ENCODE data around the gene TIPIN.
"Not testable (repeated sequence)": the region's sequence is repeated elsewhere in the genome, so short reads cannot be mapped to it uniquely, and the experiment has no call there.

TIPIN gene

GRCh38 chr15:66394915-66395314 is 38.4 kb upstream of the TIPIN start:
- Histone ChIP-seq H3K36me3 (ENCODE audit: control insufficient read depth in 2 of 2, insufficient read depth in 2 of 2, low read length in 2 of 2) (no peaks in the 10 kb centered on the region), H3K27me3 (ENCODE audit: control insufficient read depth in 1 of 2, insufficient read depth in 2 of 2, low read length in 2 of 2) (no peaks in the 10 kb centered on the region), H3K27ac (ENCODE audit: low read length) (no peak overlapping the region), H3K9me3 (ENCODE audit: control insufficient read depth in 2 of 2, low read length in 2 of 2) (no peaks in the 10 kb centered on the region), H3K4me3 (ENCODE audit: low read length in 2 of 2) (no peak overlapping the region), H3K9ac (ENCODE audit: low read length in 2 of 2) (no peak overlapping the region), H3K4me1 (ENCODE audit: control insufficient read depth, insufficient read depth, low read length) (peaks cover 3% of the 10 kb centered on the region)

- Histone ChIP-seq H3K36me3 (ENCODE audit: control insufficient read depth in 2 of 2, insufficient read depth in 2 of 2, low read length in 2 of 2) (no peaks in the 10 kb centered on the region), H3K9ac (ENCODE audit: low read length in 2 of 2) (no peak overlapping the region), H3K9me3 (ENCODE audit: control insufficient read depth in 2 of 2, low read length in 2 of 2) (no peaks in the 10 kb centered on the region), H3K4me1 (ENCODE audit: control insufficient read depth, insufficient read depth, low read length) (peaks cover 3% of the 10 kb centered on the region), H3K27ac (ENCODE audit: low read length) (no peak overlapping the region), H3K4me3 (ENCODE audit: low read length in 2 of 2) (no peak overlapping the region), H3K27me3 (ENCODE audit: control insufficient read depth in 1 of 2, insufficient read depth in 2 of 2, low read length in 2 of 2) (no peaks in the 10 kb centered on the region)
Observed at GRCh38 chr15:66394472-66394871, 38.0 kb upstream of the TIPIN start.

GRCh38 chr15:66393037-66393436 is 36.6 kb upstream of the TIPIN start:
- not testable (repeated sequence) for H3K4me3 ChIP-seq (ENCODE audit: low read length in 2 of 2); H3K9me3 ChIP-seq (ENCODE audit: control insufficient read depth in 2 of 2, low read length in 2 of 2); H3K9ac ChIP-seq (ENCODE audit: low read length in 2 of 2); H3K36me3 ChIP-seq (ENCODE audit: control insufficient read depth in 2 of 2, insufficient read depth in 2 of 2, low read length in 2 of 2); H3K27ac ChIP-seq (ENCODE audit: low read length); H3K27me3 ChIP-seq (ENCODE audit: control insufficient read depth in 1 of 2, insufficient read depth in 2 of 2, low read length in 2 of 2); H3K4me1 ChIP-seq (ENCODE audit: control insufficient read depth, insufficient read depth, low read length)

- H3K4me1 ChIP-seq (ENCODE audit: control insufficient read depth, insufficient read depth, low read length), result peaks cover 17% of the 10 kb centered on the region
- no peaks in the 10 kb centered on the region for H3K27me3 ChIP-seq (ENCODE audit: control insufficient read depth in 1 of 2, insufficient read depth in 2 of 2, low read length in 2 of 2)
- no peak overlapping the region for H3K4me3 ChIP-seq (ENCODE audit: low read length in 2 of 2)
- no peak overlapping the region for H3K9ac ChIP-seq (ENCODE audit: low read length in 2 of 2)
- H3K36me3 ChIP-seq (ENCODE audit: control insufficient read depth in 2 of 2, insufficient read depth in 2 of 2, low read length in 2 of 2), result no peaks in the 10 kb centered on the region
- no peak overlapping the region for H3K27ac ChIP-seq (ENCODE audit: low read length)
- H3K9me3 ChIP-seq (ENCODE audit: control insufficient read depth in 2 of 2, low read length in 2 of 2), result no peaks in the 10 kb centered on the region
Observed at GRCh38 chr15:66390678-66391077, 34.2 kb upstream of the TIPIN start.

GRCh38 chr15:66389859-66390381 is 33.4 kb upstream of the TIPIN start:
- peaks cover 18% of the 10 kb centered on the region for H3K4me1 ChIP-seq (ENCODE audit: control insufficient read depth, insufficient read depth, low read length)
- H3K27ac ChIP-seq (ENCODE audit: low read length), result no peak overlapping the region
- no peak overlapping the region for H3K4me3 ChIP-seq (ENCODE audit: low read length in 2 of 2)
- H3K9ac ChIP-seq (ENCODE audit: low read length in 2 of 2), result no peak overlapping the region
- no peaks in the 10 kb centered on the region for H3K36me3 ChIP-seq (ENCODE audit: control insufficient read depth in 2 of 2, insufficient read depth in 2 of 2, low read length in 2 of 2)
- H3K9me3 ChIP-seq (ENCODE audit: control insufficient read depth in 2 of 2, low read length in 2 of 2), result no peaks in the 10 kb centered on the region
- H3K27me3 ChIP-seq (ENCODE audit: control insufficient read depth in 1 of 2, insufficient read depth in 2 of 2, low read length in 2 of 2), result no peaks in the 10 kb centered on the region

GRCh38 chr15:66389098-66389858 is 32.8 kb upstream of the TIPIN start:
- Histone ChIP-seq H3K27ac (ENCODE audit: low read length) (no peak overlapping the region), H3K4me1 (ENCODE audit: control insufficient read depth, insufficient read depth, low read length) (peaks cover 18% of the 10 kb centered on the region), H3K36me3 (ENCODE audit: control insufficient read depth in 2 of 2, insufficient read depth in 2 of 2, low read length in 2 of 2) (no peaks in the 10 kb centered on the region)

GRCh38 chr15:66388576-66388975 is 32.1 kb upstream of the TIPIN start:
- Histone ChIP-seq H3K36me3 (ENCODE audit: control insufficient read depth in 2 of 2, insufficient read depth in 2 of 2, low read length in 2 of 2) (no peaks in the 10 kb centered on the region), H3K9ac (ENCODE audit: low read length in 2 of 2) (no peak overlapping the region), H3K27me3 (ENCODE audit: control insufficient read depth in 1 of 2, insufficient read depth in 2 of 2, low read length in 2 of 2) (no peaks in the 10 kb centered on the region), H3K27ac (ENCODE audit: low read length) (no peak overlapping the region), H3K4me3 (ENCODE audit: low read length in 2 of 2) (no peak overlapping the region), H3K9me3 (ENCODE audit: control insufficient read depth in 2 of 2, low read length in 2 of 2) (no peaks in the 10 kb centered on the region), H3K4me1 (ENCODE audit: control insufficient read depth, insufficient read depth, low read length) (peaks cover 18% of the 10 kb centered on the region)

More at GRCh38 chr15:66389098-66389858, 32.8 kb upstream of the TIPIN start:
- H3K9me3 ChIP-seq (ENCODE audit: control insufficient read depth in 2 of 2, low read length in 2 of 2), result no peaks in the 10 kb centered on the region
- no peaks in the 10 kb centered on the region for H3K27me3 ChIP-seq (ENCODE audit: control insufficient read depth in 1 of 2, insufficient read depth in 2 of 2, low read length in 2 of 2)
- H3K4me3 ChIP-seq (ENCODE audit: low read length in 2 of 2), result no peak overlapping the region
- no peak overlapping the region for H3K9ac ChIP-seq (ENCODE audit: low read length in 2 of 2)

GRCh38 chr15:66388043-66388363 is 31.5 kb upstream of the TIPIN start:
- H3K27me3 ChIP-seq (ENCODE audit: control insufficient read depth in 1 of 2, insufficient read depth in 2 of 2, low read length in 2 of 2), result no peaks in the 10 kb centered on the region
- peaks cover 16% of the 10 kb centered on the region for H3K4me1 ChIP-seq (ENCODE audit: control insufficient read depth, insufficient read depth, low read length)
- H3K9me3 ChIP-seq (ENCODE audit: control insufficient read depth in 2 of 2, low read length in 2 of 2), result no peaks in the 10 kb centered on the region
- H3K4me3 ChIP-seq (ENCODE audit: low read length in 2 of 2), result peak overlapping the region; percentile 83 to 90
- H3K27ac ChIP-seq (ENCODE audit: low read length), result peak overlapping the region; percentile 64
- H3K36me3 ChIP-seq (ENCODE audit: control insufficient read depth in 2 of 2, insufficient read depth in 2 of 2, low read length in 2 of 2), result no peaks in the 10 kb centered on the region
- H3K9ac ChIP-seq (ENCODE audit: low read length in 2 of 2), result peak overlapping the region; percentile 78 to 88

- H3K4me3 ChIP-seq (ENCODE audit: low read length in 2 of 2), result peak overlapping the region; percentile 83 to 90
- no peaks in the 10 kb centered on the region for H3K36me3 ChIP-seq (ENCODE audit: control insufficient read depth in 2 of 2, insufficient read depth in 2 of 2, low read length in 2 of 2)
- H3K9me3 ChIP-seq (ENCODE audit: control insufficient read depth in 2 of 2, low read length in 2 of 2), result no peaks in the 10 kb centered on the region
- no peaks in the 10 kb centered on the region for H3K27me3 ChIP-seq (ENCODE audit: control insufficient read depth in 1 of 2, insufficient read depth in 2 of 2, low read length in 2 of 2)
- peak overlapping the region; percentile 64 for H3K27ac ChIP-seq (ENCODE audit: low read length)
- H3K9ac ChIP-seq (ENCODE audit: low read length in 2 of 2), result peak overlapping the region; percentile 78 to 88
- peaks cover 14% of the 10 kb centered on the region for H3K4me1 ChIP-seq (ENCODE audit: control insufficient read depth, insufficient read depth, low read length)
Observed at GRCh38 chr15:66387163-66388042, 30.9 kb upstream of the TIPIN start.

- H3K4me1 ChIP-seq (ENCODE audit: control insufficient read depth, insufficient read depth, low read length), result peaks cover 14% of the 10 kb centered on the region
- H3K27ac ChIP-seq (ENCODE audit: low read length), result peak within 1 kb of the TSS; percentile 71
- peak within 1 kb of the TSS; percentile 87 to 90 for H3K4me3 ChIP-seq (ENCODE audit: low read length in 2 of 2)
- peak within 1 kb of the TSS; percentile 88 to 92 for H3K9ac ChIP-seq (ENCODE audit: low read length in 2 of 2)
- H3K27me3 ChIP-seq (ENCODE audit: control insufficient read depth in 1 of 2, insufficient read depth in 2 of 2, low read length in 2 of 2), result no peaks in the 10 kb centered on the region
- H3K36me3 ChIP-seq (ENCODE audit: control insufficient read depth in 2 of 2, insufficient read depth in 2 of 2, low read length in 2 of 2), result no peaks in the 10 kb centered on the region
- no peaks in the 10 kb centered on the region for H3K9me3 ChIP-seq (ENCODE audit: control insufficient read depth in 2 of 2, low read length in 2 of 2)
Observed at GRCh38 chr15:66386204-66387123, 30.0 kb upstream of the TIPIN start, which contains the start of gene MAP2K1. Gene MAP2K1, plus strand, starts transcription at chr15:66386912. Its CDS starts 436 bp downstream, at chr15:66387348.
